ENCODE data around the gene ERCC5. TPM values are rescaled to one million over a fixed set of nuclear protein-coding genes. Genes with fewer than 3 reads are reported as not detected.

Gene ERCC5
- total and polyA plus RNA-seq, 2 of the 8 experiments (the other 6 are each of a cell fraction or from before 2014, with no cell fraction given): 3.8 to 24.4 TPM

- no peak overlapping the region for H2BK12ac ChIP-seq (ENCODE audit: low read depth, low read length)
- no peak overlapping the region for H3K4me2 ChIP-seq (ENCODE audit: insufficient read depth in 1 of 2, low read depth in 2 of 2, low read length in 2 of 2)
- no peak overlapping the region for H3K4me3 ChIP-seq (ENCODE audit: extremely low read depth in 1 of 4, insufficient read depth in 2 of 4, low read depth in 3 of 4, low read length in 4 of 4)
- CTCF ChIA-PET (ENCODE audit: partially characterized antibody): interaction anchor here (0.6 kb wide), 1 partner anchor 438 kb away, joined by 3 read pairs; no protein-coding TSS in a partner anchor
- H2BK5ac ChIP-seq (ENCODE audit: low read depth, low read length): no peak overlapping the region
- H3K4me1 ChIP-seq (replicated peaks in 1 of 4; ENCODE audit: control insufficient read depth in 3 of 4, insufficient read depth in 4 of 4, low read length in 3 of 4): no peaks in the 10 kb centered on the region
- TF ChIP-seq RAD21 (IDR thresholded peaks at IDR 0.05 in 1 of 2, conservative IDR thresholded peaks at IDR 0.05 in 1 of 2; ENCODE audit: low read depth in 2 of 2, low read length in 2 of 2) (no peak), SUZ12 (IDR thresholded peaks at IDR 0.05; ENCODE audit: low read length) (no peak), SP1 (IDR thresholded peaks at IDR 0.05; ENCODE audit: low read depth, low read length) (no peak), NRF1 (IDR thresholded peaks at IDR 0.05; ENCODE audit: low read depth, low read length) (no peak), YY1 (IDR thresholded peaks at IDR 0.05; ENCODE audit: low read depth, low read length) (no peak), EP300 (IDR thresholded peaks at IDR 0.05; ENCODE audit: borderline replicate concordance in 1 of 2, low read depth in 2 of 2, low read length in 2 of 2) (no peak), GABPA (IDR thresholded peaks at IDR 0.05; ENCODE audit: borderline replicate concordance, insufficient read depth, low read length) (no peak)
- no peak overlapping the region for H2BK120ac ChIP-seq (replicated peaks; ENCODE audit: low read depth, low read length)
- POLR2A ChIA-PET (ENCODE audit: partially characterized antibody): no interaction called here
- no peaks in the 10 kb centered on the region for H3K23me2 ChIP-seq (ENCODE audit: low read depth, low read length)
- no peak overlapping the region for H3K4ac ChIP-seq (replicated peaks; ENCODE audit: insufficient read length, low read depth, low read length)
- FAIRE-seq (no peak), DNase-seq (ENCODE audit: low read depth in 1 of 2, low spot score in 2 of 2) (no peak)
- no peak overlapping the region for H3K14ac ChIP-seq (ENCODE audit: insufficient read length)
- H3K79me1 ChIP-seq (ENCODE audit: low read depth, low read length): no peaks in the 10 kb centered on the region
- WGBS, 2 experiments (ENCODE audit: extremely low coverage in 1 of 2, insufficient coverage in 1 of 2, insufficient read length in 1 of 2, insufficient replicate concordance in 2 of 2, low coverage in 1 of 2, low lambda C conversion rate in 2 of 2, missing lambda C conversion rate in 1 of 2): 41% methylated on average over 4 of the region's 4 CpGs; no CpG with 5 or more reads in 1 of the 2 experiments
- H3K56ac ChIP-seq (replicated peaks; ENCODE audit: insufficient read length, low read depth, low read length): no peak overlapping the region
- no peaks in the 10 kb centered on the region for H3K9me3 ChIP-seq (ENCODE audit: insufficient read depth in 2 of 2, low read depth in 1 of 2, low read length in 1 of 2)
- no peak overlapping the region for H4K5ac ChIP-seq (ENCODE audit: insufficient read length, low read depth, low read length)
- H4K91ac ChIP-seq (replicated peaks; ENCODE audit: insufficient read length, low read length): no peak overlapping the region
- no peak overlapping the region for H2BK15ac ChIP-seq (ENCODE audit: low read length)
- H3K9ac ChIP-seq (replicated peaks in 1 of 4; ENCODE audit: extremely low read depth in 1 of 4, low read depth in 3 of 4, low read length in 3 of 4): no peak overlapping the region
- no peak overlapping the region for H2AK5ac ChIP-seq (ENCODE audit: low read depth, low read length)
- no peaks in the 10 kb centered on the region for H3K36me3 ChIP-seq (ENCODE audit: control insufficient read depth in 2 of 4, insufficient read depth in 4 of 4, low read length in 3 of 4)
- no peak overlapping the region for H3K18ac ChIP-seq (ENCODE audit: extremely low read depth, low read length)
- no peaks in the 10 kb centered on the region for H3K79me2 ChIP-seq (ENCODE audit: control insufficient read depth in 1 of 2, insufficient read depth in 2 of 2, low read length in 2 of 2)
- no peak overlapping the region for H4K8ac ChIP-seq (ENCODE audit: extremely low read depth, insufficient read depth, low read length)
- H4K20me1 ChIP-seq (replicated peaks in 1 of 2; ENCODE audit: control insufficient read depth in 1 of 2, insufficient read depth in 2 of 2, low read length in 2 of 2): no peaks in the 10 kb centered on the region
- H3K23ac ChIP-seq (ENCODE audit: insufficient read length): no peak overlapping the region
- no peak overlapping the region for H2AFZ ChIP-seq (ENCODE audit: low read length)
- no peak overlapping the region for H3K27ac ChIP-seq (ENCODE audit: low read depth, low read length)
- H3K27me3 ChIP-seq (replicated peaks in 1 of 4; ENCODE audit: control insufficient read depth in 3 of 4, extremely low read depth in 1 of 4, insufficient read depth in 3 of 4, low read length in 3 of 4): no peaks in the 10 kb centered on the region
- H2BK20ac ChIP-seq (ENCODE audit: low read length): no peak overlapping the region
Observed at GRCh38 chr13:102838982-102839381, 6.8 kb upstream of the ERCC5 start.
